NT2/D1 (cell line): ENCODE measurements around the gene GUCY1A2.

Experiments used
- DNase-seq: peaks from one replicate; pipeline ENCODE4 v3.0.0-alpha.2; 2011; ENCODE audit warnings: low read depth, low spot score
- H3K27me3 ChIP-seq: 2 replicates; pipeline ENCODE4 v1.6.0; 2011; ENCODE audit warnings: mild to moderate bottlenecking; ENCODE audit not compliant: insufficient read length, insufficient read depth
- H3K36me3 ChIP-seq: 2 replicates; pipeline ENCODE4 v1.6.1; 2011; ENCODE audit warnings: mild to moderate bottlenecking, low read length, mixed read lengths; ENCODE audit not compliant: insufficient read depth, insufficient read length
- H3K4me1 ChIP-seq: 2 replicates; pipeline ENCODE4 v1.5.1; 2011; ENCODE audit not compliant: insufficient read depth, insufficient read length
- H3K4me3 ChIP-seq: 2 replicates; pipeline ENCODE4 v1.5.1; 2011; ENCODE audit warnings: low read depth; ENCODE audit not compliant: insufficient read length
- H3K9ac ChIP-seq: 2 replicates; pipeline ENCODE4 v1.6.0; 2011; ENCODE audit warnings: low read depth; ENCODE audit not compliant: insufficient read length
- H3K9me3 ChIP-seq: 2 replicates; pipeline ENCODE4 v1.5.1; 2011; ENCODE audit warnings: mild to moderate bottlenecking, low read length; ENCODE audit not compliant: insufficient read depth
- SUZ12 ChIP-seq: IDR thresholded peaks from 2 replicates; pipeline ENCODE4 v1.6.1; 2011; ENCODE audit not compliant: insufficient read length, insufficient read depth; ENCODE audit errors: extremely low read depth
- YY1 ChIP-seq: IDR thresholded peaks from 2 replicates; pipeline ENCODE4 v1.6.1; 2011; ENCODE audit not compliant: insufficient read length, insufficient read depth
- ZNF274 ChIP-seq: IDR thresholded peaks from 2 replicates; pipeline ENCODE4 v1.6.1; 2011; ENCODE audit warnings: mild to moderate bottlenecking, low read depth, low read length

Gene GUCY1A2

GRCh38 chr11:106708348-106708747, 309.9 kb downstream of the GUCY1A2 start:
- no peak for TF ChIP-seq ZNF274
- TF ChIP-seq SUZ12: no peak
- TF ChIP-seq YY1: no peak
- no peak for DNase-seq
- Histone ChIP-seq H3K4me3 (no peak overlapping the region), H3K36me3 (no peaks in the 10 kb centered on the region), H3K27me3 (no peaks in the 10 kb centered on the region), H3K9me3 (no peaks in the 10 kb centered on the region), H3K9ac (no peak overlapping the region), H3K4me1 (no peaks in the 10 kb centered on the region)

GRCh38 chr11:106706355-106706754, 311.9 kb downstream of the GUCY1A2 start:
- Histone ChIP-seq H3K4me1 (no peaks in the 10 kb centered on the region), H3K9ac (no peak overlapping the region), H3K27me3 (no peaks in the 10 kb centered on the region), H3K9me3 (no peaks in the 10 kb centered on the region), H3K4me3 (no peak overlapping the region), H3K36me3 (no peaks in the 10 kb centered on the region)
- TF ChIP-seq SUZ12 (no peak), ZNF274 (no peak), YY1 (no peak)
- no peak for DNase-seq

- Histone ChIP-seq H3K9ac (no peak overlapping the region), H3K9me3 (no peaks in the 10 kb centered on the region), H3K4me1 (no peaks in the 10 kb centered on the region), H3K36me3 (no peaks in the 10 kb centered on the region), H3K27me3 (no peaks in the 10 kb centered on the region), H3K4me3 (no peak overlapping the region)
- no peak for DNase-seq
- TF ChIP-seq YY1: no peak
- TF ChIP-seq SUZ12: no peak
- TF ChIP-seq ZNF274: no peak
These were observed 315.5 kb downstream of the GUCY1A2 start for GRCh38 chr11:106702805-106703204.

- H3K36me3 ChIP-seq: no peaks in the 10 kb centered on the region
- no peaks in the 10 kb centered on the region for H3K4me1 ChIP-seq
- H3K4me3 ChIP-seq: no peak overlapping the region
- no peak for TF ChIP-seq YY1
- TF ChIP-seq ZNF274: no peak
- no peak for TF ChIP-seq SUZ12
- no peaks in the 10 kb centered on the region for H3K9me3 ChIP-seq
- no peaks in the 10 kb centered on the region for H3K27me3 ChIP-seq
- H3K9ac ChIP-seq: no peak overlapping the region
- DNase-seq: no peak
These were observed 321.2 kb downstream of the GUCY1A2 start for GRCh38 chr11:106697058-106697457.

- H3K4me3 ChIP-seq: no peak overlapping the region
- H3K27me3 ChIP-seq: no peaks in the 10 kb centered on the region
- no peaks in the 10 kb centered on the region for H3K4me1 ChIP-seq
- DNase-seq: no peak
- TF ChIP-seq SUZ12 (no peak), ZNF274 (no peak), YY1 (no peak)
- H3K9me3 ChIP-seq: no peaks in the 10 kb centered on the region
- H3K36me3 ChIP-seq: no peaks in the 10 kb centered on the region
- H3K9ac ChIP-seq: no peak overlapping the region
These were observed 322.8 kb downstream of the GUCY1A2 start for GRCh38 chr11:106695506-106695905.

- no peaks in the 10 kb centered on the region for H3K27me3 ChIP-seq
- no peak overlapping the region for H3K9ac ChIP-seq
- H3K4me1 ChIP-seq: no peaks in the 10 kb centered on the region
- TF ChIP-seq ZNF274: no peak
- no peak for TF ChIP-seq SUZ12
- no peak for TF ChIP-seq YY1
- DNase-seq: no peak
- no peaks in the 10 kb centered on the region for H3K36me3 ChIP-seq
- H3K4me3 ChIP-seq: no peak overlapping the region
- H3K9me3 ChIP-seq: no peaks in the 10 kb centered on the region
These were observed 323.8 kb downstream of the GUCY1A2 start for GRCh38 chr11:106694501-106694900.

GRCh38 chr11:106691807-106692365, 326.4 kb downstream of the GUCY1A2 start:
- DNase-seq: no peak
- Histone ChIP-seq H3K9ac (no peak overlapping the region), H3K4me1 (no peaks in the 10 kb centered on the region), H3K36me3 (no peaks in the 10 kb centered on the region), H3K9me3 (no peaks in the 10 kb centered on the region), H3K27me3 (no peaks in the 10 kb centered on the region), H3K4me3 (no peak overlapping the region)
- TF ChIP-seq SUZ12 (no peak), YY1 (no peak), ZNF274 (no peak)

GRCh38 chr11:106690923-106691322, 327.4 kb downstream of the GUCY1A2 start:
- Histone ChIP-seq H3K4me3 (no peak overlapping the region), H3K27me3 (no peaks in the 10 kb centered on the region), H3K36me3 (no peaks in the 10 kb centered on the region), H3K4me1 (no peaks in the 10 kb centered on the region), H3K9me3 (no peaks in the 10 kb centered on the region), H3K9ac (no peak overlapping the region)
- DNase-seq: no peak
- no peak for TF ChIP-seq SUZ12
- no peak for TF ChIP-seq YY1
- no peak for TF ChIP-seq ZNF274
